ENCODE results near the gene TAF1L.

- TF ChIP-seq EGR1 (IDR thresholded peaks at IDR 0.05; ENCODE audit: low read depth in 2 of 2): no peak
- TF ChIP-seq CTCF (IDR thresholded peaks at IDR 0.05; ENCODE audit: low read depth, low read length, missing input control): no peak
- TF ChIP-seq MAX (IDR thresholded peaks at IDR 0.05): no peak
- no peak for TF ChIP-seq TAF1 (conservative IDR thresholded peaks at IDR 0.05)
Measured at GRCh38 chr9:32681751-32682150, 46.3 kb upstream of the TAF1L start.
